H1 (cell line): ENCODE data around the gene KIF13A.

Source experiments
- CEBPB ChIP-seq: IDR thresholded peaks from 2 replicates; pipeline ENCODE4 v1.6.1; 2012; ENCODE audit warnings: low read depth, low read length
- CTCF ChIP-seq, 3 experiments: IDR thresholded peaks; 1 replicate in 2 of 3; 2 replicates in 1 of 3; pipeline versions ENCODE4 v1.5.1 to v1.6.1; 2011; ENCODE audit warnings: low read length in 3 of 3, mild to moderate bottlenecking in 3 of 3, inconsistent platforms in 2 of 3, low read depth in 1 of 3, moderate library complexity in 1 of 3; ENCODE audit not compliant: insufficient read depth in 1 of 3; ENCODE audit errors: control extremely low read depth in 1 of 3
- EGR1 ChIP-seq: IDR thresholded peaks from 2 replicates; pipeline ENCODE4 v1.6.1; 2011; ENCODE audit warnings: low read depth, low read length, borderline replicate concordance
- EZH2 ChIP-seq: fragments of 200-600 bp; sonication (generic); IDR thresholded peaks from 2 replicates; pipeline ENCODE4 v1.7.1; 2012; ENCODE audit warnings: low read depth, mild to moderate bottlenecking, moderate library complexity, low read length, inconsistent platforms; ENCODE audit not compliant: severe bottlenecking
- KDM1A ChIP-seq: fragments of 200-600, 300-600 bp; sonication (generic); IDR thresholded peaks from 2 replicates; pipeline ENCODE4 v1.7.1; 2016; ENCODE audit warnings: mild to moderate bottlenecking, low read length, borderline replicate concordance
- POLR2A ChIP-seq, 2 experiments: IDR thresholded peaks; 1 replicate in 1 of 2; 2 replicates in 1 of 2; pipeline ENCODE4 v1.6.1; 2011; ENCODE audit warnings: low read depth in 2 of 2, low read length in 2 of 2, mild to moderate bottlenecking in 2 of 2; ENCODE audit errors: control extremely low read depth in 1 of 2
- RAD21 ChIP-seq, 2 experiments: IDR thresholded peaks in 1 of 2; conservative IDR thresholded peaks in 1 of 2; 2 replicates each; pipeline ENCODE4 v1.6.1; 2011; ENCODE audit warnings: low read depth in 2 of 2, low read length in 2 of 2, improper control_type of control experiment in 1 of 2, inconsistent platforms in 1 of 2, mild to moderate bottlenecking in 1 of 2, moderate library complexity in 1 of 2
- RNF2 ChIP-seq: fragments of 200-900, 300-1000 bp; sonication (generic); IDR thresholded peaks from 2 replicates; pipeline ENCODE4 v1.7.1; 2016; ENCODE audit warnings: borderline replicate concordance, low read depth, mild to moderate bottlenecking, antibody characterized with exemption, low read length; ENCODE audit not compliant: poor library complexity, severe bottlenecking; ENCODE audit errors: missing control alignments
- SAP30 ChIP-seq: fragments of 300-600 bp; sonication (generic); IDR thresholded peaks from 2 replicates; pipeline ENCODE4 v1.7.1; 2012; ENCODE audit warnings: low read length, moderate library complexity, mild to moderate bottlenecking, inconsistent platforms; ENCODE audit not compliant: insufficient read depth, insufficient replicate concordance
- ZNF274 ChIP-seq: IDR thresholded peaks from 2 replicates; pipeline ENCODE4 v1.7.0; 2012; ENCODE audit warnings: low read length, borderline replicate concordance; ENCODE audit errors: extremely low read depth

- no peak for TF ChIP-seq CEBPB
- TF ChIP-seq CTCF (IDR thresholded peaks at IDR 0.05; ENCODE audit: control extremely low read depth in 1 of 3, insufficient read depth in 1 of 3, low read depth in 1 of 3, low read length in 3 of 3), result no peak
- no peak for TF ChIP-seq POLR2A (IDR thresholded peaks at IDR 0.05; ENCODE audit: control extremely low read depth in 1 of 2, low read depth in 2 of 2, low read length in 2 of 2)
- TF ChIP-seq KDM1A, result no peak
- TF ChIP-seq SAP30, result no peak
- TF ChIP-seq RAD21 (IDR thresholded peaks at IDR 0.05 in 1 of 2, conservative IDR thresholded peaks at IDR 0.05 in 1 of 2; ENCODE audit: low read depth in 2 of 2, low read length in 2 of 2), result no peak
- TF ChIP-seq EGR1, result no peak
- TF ChIP-seq RNF2, result no peak
- no peak for TF ChIP-seq ZNF274
- TF ChIP-seq EZH2, result no peak
Measured at GRCh38 chr6:17721671-17722070, 265.8 kb downstream of the KIF13A start.
